GM23248 (cell line): ENCODE measurements around the gene CHMP6. TPM values are rescaled to one million over a fixed set of nuclear protein-coding genes. Genes with fewer than 3 reads are reported as not detected.
A peak's percentile ranks its signal among the peaks of the same experiment; 100 is the strongest.

Experiments used
- DNase-seq: peaks from one replicate; pipeline ENCODE4 v3.0.0-alpha.2; 2015
- H2AFZ ChIP-seq: fragments of 200-600 bp; sonication (generic); 2 replicates; pipeline ENCODE4 v1.6.1; 2016; ENCODE audit warnings: antibody characterized with exemption
- H3F3A ChIP-seq: fragments of 200-600 bp; sonication (generic); 2 replicates; pipeline ENCODE4 v1.6.1; 2016; ENCODE audit warnings: mild to moderate bottlenecking, antibody characterized with exemption, mixed run types; ENCODE audit not compliant: insufficient read depth
- H3K27ac ChIP-seq: fragments of 200-600 bp; sonication (generic); 2 replicates; pipeline ENCODE4 v1.5.1; 2016; ENCODE audit warnings: mild to moderate bottlenecking
- H3K27me3 ChIP-seq: fragments of 200-600 bp; sonication (generic); replicated peaks from 2 replicates; pipeline ENCODE4 v1.6.1; 2016; ENCODE audit warnings: mild to moderate bottlenecking; ENCODE audit not compliant: insufficient read depth
- H3K36me3 ChIP-seq: fragments of 200-600 bp; sonication (generic); 2 replicates; pipeline ENCODE4 v1.6.1; 2016; ENCODE audit warnings: low read depth, mild to moderate bottlenecking
- H3K4me1 ChIP-seq: fragments of 200-600 bp; sonication (generic); 2 replicates; pipeline ENCODE4 v1.6.1; 2016; ENCODE audit warnings: mild to moderate bottlenecking; ENCODE audit not compliant: insufficient read depth
- H3K4me2 ChIP-seq: fragments of 200-600 bp; sonication (generic); one replicate; pipeline ENCODE4 v1.6.1; 2016; ENCODE audit warnings: mild to moderate bottlenecking; ENCODE audit not compliant: unreplicated experiment
- H3K4me3 ChIP-seq: fragments of 200-600 bp; sonication (generic); 2 replicates; pipeline ENCODE4 v1.5.1; 2016; ENCODE audit warnings: mild to moderate bottlenecking
- H3K79me2 ChIP-seq: fragments of 200-600 bp; sonication (generic); 2 replicates; pipeline ENCODE4 v1.6.1; 2016; ENCODE audit warnings: mild to moderate bottlenecking; ENCODE audit not compliant: insufficient read depth
- H3K9ac ChIP-seq: fragments of 200-600 bp; sonication (generic); 2 replicates; pipeline ENCODE4 v1.6.1; 2016; ENCODE audit warnings: mild to moderate bottlenecking
- H3K9me2 ChIP-seq: fragments of 200-600 bp; sonication (generic); 2 replicates; pipeline ENCODE4 v1.6.1; 2016; ENCODE audit warnings: mixed run types, mild to moderate bottlenecking, moderate library complexity; ENCODE audit not compliant: insufficient read depth
- H3K9me3 ChIP-seq: fragments of 200-600 bp; sonication (generic); one replicate; pipeline ENCODE4 v1.6.1; 2017; ENCODE audit warnings: low read depth
- H4K20me1 ChIP-seq: fragments of 200-600 bp; sonication (generic); 2 replicates; pipeline ENCODE4 v1.6.0; 2016; ENCODE audit not compliant: insufficient read depth
- EZH2 ChIP-seq: fragments of 200-600 bp; sonication (generic); IDR thresholded peaks from 2 replicates; pipeline ENCODE4 v1.6.1; 2018; ENCODE audit warnings: antibody characterized with exemption, mild to moderate bottlenecking; ENCODE audit not compliant: insufficient read depth, poor library complexity, severe bottlenecking
- EZH2phosphoT487 ChIP-seq: fragments of 200-600 bp; sonication (generic); IDR thresholded peaks from 2 replicates; pipeline ENCODE4 v1.6.1; 2018; ENCODE audit warnings: antibody characterized with exemption, moderate library complexity, mild to moderate bottlenecking, low read depth; ENCODE audit not compliant: insufficient read depth
- WGBS, 2 experiments: methylation state at CpG; one replicate each; pipeline ENCODE4 v1.1.6; 2015 to 2017; ENCODE audit warnings: low lambda C conversion rate in 2 of 2, low coverage in 1 of 2; ENCODE audit errors: missing lambda C conversion rate in 2 of 2; 5-methylcytosine and 5-hydroxymethylcytosine counted together
- in situ Hi-C: fragments of 300-500 bp; cut with MboI; formaldehyde crosslinking; loops from 2 replicates; pipeline ENCODE4 v1.15.0; 2020
- polyA plus RNA-seq: library from polyadenylated mRNA; unstranded; fragments of >200 nt; fragmentation: Nextera tagmentation; extraction: Ambion mirVana; gene quantifications from 2 replicates; pipeline ENCODE4 v1.2.1, GENCODE V29; 2016
- total RNA-seq: library from RNA; depleted of rRNA; stranded (reverse); fragments of >200 nt; shearing (Covaris generic); gene quantifications from 2 replicates; pipeline ENCODE4 v1.2.3, GENCODE V29; 2014

Gene CHMP6
- total and polyA plus RNA-seq, 2 experiments from 2014 or later = 14.1 to 34.0 TPM

GRCh38 chr17:81021531-81022343, 30.1 kb downstream of the CHMP6 start:
- H3K9me2 ChIP-seq = no peaks in the 10 kb centered on the region
- DNase-seq = no peak
- H3K4me2 ChIP-seq = no peak overlapping the region
- no peaks in the 10 kb centered on the region for H3K79me2 ChIP-seq
- H3K27me3 ChIP-seq = peaks cover 21% of the 10 kb centered on the region
- H3K4me1 ChIP-seq = peaks cover 19% of the 10 kb centered on the region
- H3K9ac ChIP-seq = peak overlapping the region; percentile 67
- H3K9me3 ChIP-seq = no peaks in the 10 kb centered on the region
- H2AFZ ChIP-seq = no peak overlapping the region
- H4K20me1 ChIP-seq = no peaks in the 10 kb centered on the region
- TF ChIP-seq EZH2phosphoT487 = no peak
- TF ChIP-seq EZH2 = no peak
- no peaks in the 10 kb centered on the region for H3K36me3 ChIP-seq
- in situ Hi-C loops = no loop called here
- H3F3A ChIP-seq = peaks cover 7% of the 10 kb centered on the region
- peak overlapping the region; percentile 69; the same call in 1 of the 2 replicates for H3K27ac ChIP-seq
- no peak overlapping the region for H3K4me3 ChIP-seq
- 92 to 93% methylated on average over 19 of the region's 19 CpGs for WGBS, 2 experiments

DNA sequence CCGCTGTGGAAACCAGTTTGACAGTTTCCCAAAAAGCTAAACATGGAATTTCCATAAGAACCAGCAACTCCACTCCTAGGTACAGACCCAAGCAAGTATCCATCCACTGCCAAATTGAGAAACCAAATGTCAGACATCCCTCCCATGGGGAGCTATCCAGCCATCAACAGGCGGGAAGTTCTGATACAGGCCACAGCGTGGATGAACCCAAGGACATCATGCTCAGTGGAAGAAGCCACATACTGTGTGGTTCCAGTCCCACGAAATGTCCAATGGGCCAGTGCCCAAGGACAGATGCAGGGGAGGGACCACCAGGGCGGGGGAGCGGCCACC, 30.7 kb downstream of the CHMP6 start:
- Histone ChIP-seq H3K9ac (no peak overlapping the region), H3K27me3 (peaks cover 27% of the 10 kb centered on the region), H3K27ac (no peak overlapping the region), H3K4me2 (no peak overlapping the region), H3K9me3 (no peaks in the 10 kb centered on the region), H2AFZ (no peak overlapping the region), H4K20me1 (no peaks in the 10 kb centered on the region), H3F3A (peaks cover 7% of the 10 kb centered on the region), H3K79me2 (no peaks in the 10 kb centered on the region), H3K4me1 (peaks cover 19% of the 10 kb centered on the region), H3K36me3 (no peaks in the 10 kb centered on the region), H3K4me3 (no peak overlapping the region), H3K9me2 (no peaks in the 10 kb centered on the region)
- in situ Hi-C loops = no loop called here
- DNase-seq = no peak
- TF ChIP-seq EZH2phosphoT487 = no peak
- no peak for TF ChIP-seq EZH2
- 87 to 91% methylated on average over 4 to 6 of the region's 6 CpGs for WGBS, 2 experiments

DNA sequence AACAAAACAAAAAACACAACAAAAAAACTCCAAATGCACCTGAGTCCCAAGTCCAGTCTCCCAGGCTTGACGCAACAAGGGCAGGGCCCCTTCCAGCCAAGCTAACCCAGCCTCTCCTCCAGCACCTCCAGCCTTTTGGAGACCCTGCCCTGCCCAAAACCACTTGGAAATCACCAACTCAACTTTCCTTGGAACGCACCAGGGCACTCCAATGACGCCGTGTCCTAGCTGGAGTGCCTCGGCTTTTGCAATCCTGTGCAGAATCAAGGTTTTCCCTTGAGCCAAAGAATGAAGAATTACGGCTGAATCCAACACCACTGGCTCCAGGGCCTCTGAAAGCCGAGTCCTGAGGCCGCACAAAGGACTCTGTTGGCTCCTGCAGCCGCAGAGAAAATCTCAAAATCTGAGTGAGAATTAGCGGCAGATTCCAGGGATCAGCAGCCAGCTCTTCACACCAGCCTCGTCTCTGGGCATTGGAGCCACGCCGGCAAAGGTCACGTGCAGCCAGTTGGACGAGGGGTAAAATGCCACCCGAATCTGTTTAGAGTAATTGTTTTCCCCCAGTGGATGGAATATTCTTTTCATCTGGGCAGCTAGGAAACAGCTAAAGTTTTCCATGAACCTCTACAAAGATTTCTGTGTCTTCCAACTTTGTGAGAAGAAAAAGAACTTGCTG, 33.6 kb downstream of the CHMP6 start:
- Histone ChIP-seq H3K4me3 (no peak overlapping the region), H3K4me2 (no peak overlapping the region), H3K4me1 (peaks cover 10% of the 10 kb centered on the region), H2AFZ (no peak overlapping the region), H4K20me1 (no peaks in the 10 kb centered on the region), H3K9me3 (no peaks in the 10 kb centered on the region), H3K27ac (no peak overlapping the region), H3K9me2 (no peaks in the 10 kb centered on the region), H3F3A (peaks cover 7% of the 10 kb centered on the region), H3K27me3 (peaks cover 38% of the 10 kb centered on the region), H3K79me2 (no peaks in the 10 kb centered on the region), H3K36me3 (no peaks in the 10 kb centered on the region), H3K9ac (no peak overlapping the region)
- DNase-seq = no peak
- 16 to 23% methylated on average over 16 of the region's 16 CpGs for WGBS, 2 experiments
- in situ Hi-C loops = no loop called here
- TF ChIP-seq EZH2phosphoT487 = no peak

DNA sequence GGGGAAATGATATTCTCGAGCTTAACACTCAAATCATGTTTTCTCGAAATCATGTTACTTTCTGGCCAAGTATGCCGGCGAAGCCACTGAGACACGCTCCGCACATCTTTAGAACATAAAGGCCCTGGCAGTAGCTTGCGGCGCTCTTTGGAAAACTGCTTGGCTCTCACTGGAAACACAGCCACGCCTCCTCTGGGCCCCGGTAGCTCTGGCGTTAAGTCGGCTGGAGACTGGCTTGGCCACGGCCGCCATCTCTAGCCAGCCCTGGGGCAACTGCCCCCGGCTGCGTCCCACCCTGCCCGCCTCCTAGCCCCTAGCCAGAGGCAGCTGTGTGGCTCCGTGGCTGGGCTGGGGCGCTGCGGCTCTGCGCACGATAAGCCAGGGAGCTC, 34.1 kb downstream of the CHMP6 start:
- DNase-seq = peak; percentile 60

More for the DNA sequence above, 34.1 kb downstream of the CHMP6 start:
- peaks cover 5% of the 10 kb centered on the region; the same call in 1 of the 2 replicates for H3K4me1 ChIP-seq
- H3F3A ChIP-seq = peaks cover 7% of the 10 kb centered on the region
- no peak overlapping the region for H3K4me3 ChIP-seq
- no peak for TF ChIP-seq EZH2
- TF ChIP-seq EZH2phosphoT487 = no peak
- no peaks in the 10 kb centered on the region for H3K36me3 ChIP-seq
- no peaks in the 10 kb centered on the region for H3K9me3 ChIP-seq
- H3K79me2 ChIP-seq = no peaks in the 10 kb centered on the region
- H3K27ac ChIP-seq = no peak overlapping the region
- 6 to 8% methylated on average over 17 to 22 of the region's 22 CpGs for WGBS, 2 experiments
- H3K4me2 ChIP-seq = no peak overlapping the region
- in situ Hi-C loops = no loop called here
- H4K20me1 ChIP-seq = no peaks in the 10 kb centered on the region
- H3K9me2 ChIP-seq = no peaks in the 10 kb centered on the region
- H3K27me3 ChIP-seq = peaks cover 38% of the 10 kb centered on the region
- H3K9ac ChIP-seq = no peak overlapping the region
- H2AFZ ChIP-seq = peak overlapping the region; percentile 34; the same call in 1 of the 2 replicates
